NCI-H1417 (cell line): Measurements from ENCODE around the gene SHISA7.
"Not testable (repeated sequence)": the region's sequence is repeated elsewhere in the genome, so short reads cannot be mapped to it uniquely, and the experiment has no call there.

Experiments
- DNase-seq, 3 experiments: peaks; one replicate each; lab custom pipeline; 2025; lab: John Stamatoyannopoulos, UW

SHISA7 gene

DNA sequence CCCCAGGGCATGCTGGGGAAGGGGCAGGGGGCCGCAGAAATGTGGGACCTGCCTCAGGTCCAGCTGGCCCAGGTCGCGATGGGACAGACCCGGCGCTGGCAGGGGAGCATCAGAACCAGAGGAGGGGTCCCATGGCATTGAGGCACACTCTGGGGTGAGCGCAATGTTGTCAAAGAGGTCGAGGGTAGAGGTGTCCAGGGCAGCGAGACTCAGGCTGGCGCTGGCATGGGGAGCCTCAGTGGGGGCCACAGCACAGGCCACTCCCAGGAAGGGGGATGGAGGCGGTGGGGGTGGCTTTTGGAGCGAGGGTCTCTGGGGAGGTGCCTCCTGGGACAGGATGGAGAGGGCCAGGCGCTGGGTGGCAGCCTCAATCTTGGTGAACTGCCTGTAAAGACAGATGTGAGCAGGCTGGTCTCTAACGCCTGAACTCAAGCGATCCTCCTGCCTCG lies 20.5 kb upstream of the SHISA7 start:
- no peak for DNase-seq

DNA sequence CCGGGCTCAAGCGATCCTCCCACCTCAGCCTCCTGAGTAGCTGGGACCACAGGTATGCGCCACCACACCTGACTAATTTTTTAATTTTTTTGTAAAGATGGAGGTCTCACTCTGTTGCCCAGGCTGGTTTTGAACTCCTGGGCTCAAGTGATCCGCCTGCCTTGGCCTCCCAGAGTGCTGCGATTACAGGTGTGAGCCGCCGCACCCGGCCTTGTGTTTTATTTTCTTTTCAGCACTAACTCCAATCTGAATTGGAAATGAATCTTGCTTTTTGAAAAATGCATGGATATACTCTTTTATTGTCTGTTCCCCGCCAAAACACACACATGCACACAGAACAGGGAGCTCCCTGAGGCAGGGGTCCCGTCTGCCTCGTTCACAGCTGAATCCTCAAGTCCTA lies 19.6 kb upstream of the SHISA7 start:
- DNase-seq, result no peak

DNA sequence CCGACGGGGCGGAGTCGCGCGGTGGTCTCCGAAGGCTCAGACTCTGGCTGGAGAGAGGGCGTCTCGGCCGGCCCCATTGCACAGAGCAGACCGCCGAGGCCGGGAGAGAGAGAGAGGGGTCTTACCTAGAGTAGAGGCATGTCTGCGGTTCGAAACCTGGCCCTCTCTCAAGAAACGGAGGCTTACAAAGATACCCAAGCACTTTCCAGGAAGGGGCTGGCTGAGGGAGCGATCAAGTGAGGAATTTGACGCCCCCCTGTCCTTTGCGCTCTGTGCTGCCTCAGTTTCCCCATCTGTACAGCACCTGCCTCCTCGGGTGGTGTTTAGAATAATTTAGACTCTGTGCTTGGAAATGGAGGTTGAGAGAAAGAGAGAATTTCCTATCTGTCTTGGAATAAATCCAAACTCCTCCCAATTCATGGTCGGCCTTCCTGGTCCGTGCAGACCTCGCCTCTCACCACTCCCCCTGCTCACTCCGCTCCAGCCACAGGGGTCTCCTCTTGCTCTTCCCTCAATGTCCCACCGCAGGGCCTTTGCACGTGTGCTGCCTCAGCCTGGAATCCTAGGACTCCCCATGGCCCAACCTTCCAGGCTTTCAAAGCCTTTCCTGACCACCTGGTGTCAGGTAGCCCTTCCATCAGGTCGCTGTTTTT lies 19.0 kb upstream of the SHISA7 start:
- DNase-seq, result peak in 1 of 3 experiments; percentile 49

DNA sequence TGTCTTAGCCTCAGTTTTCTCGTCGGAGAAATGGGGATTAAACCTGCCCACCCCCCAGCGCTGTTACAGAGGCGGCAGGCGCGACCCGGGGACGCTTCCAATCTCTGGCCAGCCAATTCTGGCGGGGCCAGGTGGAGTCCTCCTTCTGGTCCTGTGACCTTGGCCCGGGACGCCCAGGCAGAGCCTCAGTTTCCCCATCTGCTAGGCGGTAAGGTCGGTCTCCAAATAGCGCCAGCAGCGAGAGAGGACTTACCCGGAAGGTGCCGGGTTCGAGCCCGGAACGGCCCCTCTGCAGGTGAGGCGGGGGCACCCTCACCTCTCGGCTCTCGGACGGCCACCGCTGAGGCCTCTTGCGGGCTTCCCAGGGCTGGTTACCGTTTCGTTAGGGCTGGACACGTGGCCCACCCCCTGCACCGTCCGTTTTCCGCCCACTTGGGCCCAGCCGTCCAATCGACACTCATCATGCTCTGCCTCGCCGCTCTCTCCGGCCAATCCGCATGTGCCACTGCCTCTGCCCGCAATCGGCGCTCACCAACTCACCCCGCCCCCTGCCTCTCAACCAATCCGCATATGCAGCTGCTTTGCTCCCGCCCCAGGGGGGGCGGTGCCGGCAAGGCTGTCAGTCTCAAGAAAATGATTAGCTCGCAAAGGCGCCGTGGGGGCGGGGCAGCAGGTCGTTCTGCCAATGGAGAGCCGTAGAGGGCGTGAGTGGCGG lies 18.3 kb upstream of the SHISA7 start, which contains the start of gene ISOC2:
ISOC2 (minus strand) TSS at position 384 of the 715 bp plus-strand sequence. CDS start 5,156 bp downstream, outside the sequence.
- peak; percentile 99 to 100 (median 99) for DNase-seq

DNA sequence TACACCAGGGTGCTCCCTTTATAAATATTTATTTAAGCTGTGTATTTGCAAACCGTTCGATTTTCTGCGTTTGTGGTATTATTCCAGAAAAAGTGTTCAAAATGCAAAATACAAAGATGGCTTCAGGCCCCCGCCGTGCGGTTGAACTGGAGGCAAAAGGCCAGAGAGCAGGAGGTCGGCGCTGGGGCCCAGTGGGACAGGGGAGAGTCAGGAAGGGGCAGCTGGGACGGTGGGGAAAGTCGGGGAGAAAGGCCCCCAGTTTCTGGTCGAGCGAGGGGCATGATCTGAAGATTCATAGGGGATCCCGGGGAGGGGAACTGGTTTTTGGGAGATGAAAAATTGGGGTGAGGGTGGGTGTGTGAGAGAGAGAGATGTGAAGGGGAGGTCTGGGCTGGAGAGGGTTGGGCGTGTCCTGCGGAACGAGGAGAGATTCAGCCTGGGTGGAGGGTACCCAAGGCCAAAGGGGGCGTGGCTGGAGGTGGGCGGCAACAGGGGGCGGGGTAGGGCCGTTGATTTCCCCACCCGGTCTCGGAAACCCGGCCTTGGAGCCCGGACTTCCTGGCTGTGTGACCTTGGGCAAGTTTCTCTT lies 17.7 kb upstream of the SHISA7 start:
- peak; percentile 45 to 79 (median 66) for DNase-seq

DNA sequence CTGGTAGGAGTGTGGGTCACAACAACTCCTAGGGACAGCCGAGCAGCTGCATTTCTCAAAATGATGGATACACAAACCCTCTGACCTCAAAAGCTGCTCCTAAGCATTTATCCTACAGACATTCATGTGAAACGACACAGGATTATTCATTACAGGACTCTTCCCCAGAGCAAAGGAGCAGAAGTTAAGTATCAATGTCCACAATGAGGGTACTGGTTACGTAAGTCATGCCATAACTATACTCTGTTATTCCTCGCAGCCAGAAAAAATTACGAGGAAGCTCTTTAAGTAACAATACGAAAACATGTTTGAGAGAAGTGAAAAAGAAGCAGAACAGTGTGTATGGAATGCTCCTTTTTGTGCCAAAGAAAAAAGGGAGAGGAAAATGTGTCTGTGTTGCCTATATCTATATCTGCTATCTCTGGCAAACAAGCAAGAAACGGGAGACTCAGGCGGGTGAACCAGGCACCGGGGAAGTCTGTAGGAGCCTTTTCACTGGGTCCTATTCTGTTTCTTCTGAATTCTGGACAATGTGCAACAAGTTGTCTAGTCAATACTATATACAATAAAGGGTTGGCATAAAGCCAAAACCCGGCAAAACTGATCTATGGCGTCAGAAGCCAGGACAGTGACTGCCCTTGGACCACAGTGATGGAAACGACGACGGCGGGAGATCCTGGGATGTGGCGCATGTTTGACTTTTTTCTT lies 17.0 kb upstream of the SHISA7 start:
- peak in 2 of 3 experiments; percentile 48 to 58 for DNase-seq

DNA sequence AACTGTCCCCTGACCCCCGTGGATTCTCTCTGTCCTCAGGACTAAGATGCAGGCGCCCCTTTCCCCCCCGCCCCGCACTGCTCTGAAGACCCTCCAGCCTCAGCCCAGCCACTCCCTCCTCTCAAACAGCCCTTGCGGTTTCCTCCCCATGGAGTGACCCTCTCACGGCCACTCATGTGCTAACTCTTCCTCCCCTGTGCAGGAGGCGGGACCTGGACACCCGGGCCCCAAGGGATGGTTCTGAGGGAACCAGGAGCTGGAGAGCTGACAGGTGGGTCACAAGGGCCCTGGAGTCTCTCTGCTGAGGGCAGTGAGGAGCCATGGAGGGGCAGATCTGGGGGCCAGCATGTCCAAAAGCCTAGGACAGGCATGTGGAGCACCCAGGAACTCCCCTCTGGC lies 16.4 kb upstream of the SHISA7 start:
- DNase-seq, result peak in 1 of 3 experiments; percentile 79

DNA sequence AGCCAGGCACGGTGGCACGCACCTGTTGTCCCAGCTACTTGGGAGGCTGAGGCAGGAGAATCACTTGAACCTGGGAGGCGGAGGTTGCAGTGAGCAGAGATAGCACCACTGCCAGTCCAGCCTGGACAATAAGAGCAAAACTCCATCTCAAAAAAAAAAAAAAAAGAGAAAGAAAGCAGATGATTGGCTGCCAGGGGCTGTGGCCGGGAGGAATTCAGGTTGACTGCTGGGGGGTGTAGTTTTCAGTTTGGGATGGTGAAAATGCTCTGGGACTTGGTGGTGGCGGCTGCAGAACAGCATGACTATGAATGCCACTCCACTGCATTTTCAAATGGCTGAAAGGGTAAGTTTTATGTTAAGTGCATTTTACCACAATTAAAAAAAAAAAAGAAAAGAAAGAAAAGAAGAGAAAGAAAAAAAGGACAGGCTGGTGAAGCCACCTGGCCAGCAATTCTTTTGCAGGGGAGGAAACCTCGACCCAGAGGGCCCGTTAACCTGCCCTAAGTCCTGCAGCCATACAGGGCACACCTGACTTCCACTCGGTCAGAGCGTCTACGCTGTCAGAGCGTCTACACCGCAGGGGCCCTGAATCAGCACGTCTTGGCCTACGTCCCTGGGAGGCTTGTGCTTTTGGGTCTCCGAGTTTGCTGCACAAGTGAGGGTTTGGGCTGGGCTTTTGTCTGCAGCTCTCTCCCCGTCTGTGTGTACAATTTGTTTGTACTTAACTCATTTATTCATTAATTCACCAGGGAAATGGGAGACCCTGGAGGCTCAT lies 14.8 kb upstream of the SHISA7 start:
- no peak for DNase-seq

DNA sequence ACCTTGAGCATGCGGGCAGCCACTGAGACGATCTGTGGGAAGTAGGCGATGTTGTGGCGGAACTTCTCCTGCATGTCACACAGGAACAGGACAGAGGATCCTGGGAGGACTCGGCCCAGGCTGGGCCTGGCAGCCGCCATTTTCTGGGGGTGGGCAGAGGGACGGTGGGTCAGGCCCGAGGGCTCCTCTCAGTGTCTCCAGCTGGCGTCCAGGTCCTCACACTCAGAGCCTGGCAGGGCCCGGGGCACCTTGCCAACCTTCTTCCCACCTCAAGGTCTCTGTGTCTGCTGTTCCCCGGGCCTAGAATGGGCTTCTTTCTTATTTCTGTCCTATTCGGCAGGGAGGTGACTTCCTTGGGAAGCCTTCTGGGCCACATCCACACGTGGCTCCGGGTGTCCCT lies 13.2 kb upstream of the SHISA7 start:
- no peak for DNase-seq

DNA sequence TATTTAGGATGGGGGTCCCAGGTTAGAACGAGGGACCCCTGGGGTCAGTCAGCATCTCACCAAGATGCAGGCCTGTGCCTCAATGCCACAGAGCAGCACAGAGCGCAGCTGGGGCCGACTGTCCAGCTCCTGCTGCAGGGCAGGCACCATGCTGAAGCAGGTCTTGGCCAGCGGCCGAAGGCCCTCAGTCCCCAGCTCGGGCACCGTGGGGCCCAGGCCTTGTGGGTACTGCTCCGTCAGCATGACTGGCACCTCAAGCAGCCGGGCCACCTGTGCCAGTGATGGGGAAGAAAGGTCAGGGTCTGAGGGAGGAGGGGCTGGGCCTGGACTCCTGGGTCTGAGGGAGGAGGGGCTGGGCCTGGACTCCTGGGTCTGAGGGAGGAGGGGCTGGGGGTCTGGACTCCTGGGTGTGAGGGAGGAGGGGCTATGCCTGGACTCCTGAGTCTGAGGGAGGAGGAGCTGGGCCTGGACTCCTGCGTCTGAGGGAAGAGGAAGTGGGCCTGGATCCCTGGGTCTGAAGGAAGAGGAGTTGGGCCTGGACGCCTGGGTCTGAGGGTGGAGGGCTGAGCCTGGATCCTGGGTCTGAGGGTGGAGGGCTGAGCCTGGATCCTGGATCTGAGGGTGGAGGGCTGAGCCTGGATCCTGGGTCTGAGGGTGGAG lies 12.6 kb upstream of the SHISA7 start:
- no peak for DNase-seq

DNA sequence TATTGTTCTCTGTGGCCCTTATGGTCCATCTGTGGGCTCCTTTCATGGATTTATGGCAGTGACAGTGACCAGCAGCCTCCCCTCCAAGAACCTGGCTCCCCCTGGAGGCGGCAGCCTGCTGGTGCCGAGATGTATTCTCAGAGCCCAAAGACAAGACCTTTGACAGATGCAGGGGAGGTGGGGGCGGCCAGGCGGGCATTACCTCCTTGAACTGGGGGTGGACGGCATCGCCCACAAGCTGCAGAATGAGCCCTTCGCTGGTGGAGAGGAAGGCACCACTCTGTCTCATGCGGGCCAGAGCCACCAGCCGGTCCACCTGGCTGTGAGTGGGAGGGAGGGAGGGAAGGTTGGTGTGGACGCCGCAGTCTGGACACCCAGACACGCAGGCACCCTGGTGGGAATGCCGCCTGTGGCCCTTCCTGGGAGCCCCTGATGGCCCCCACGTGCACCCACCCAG lies 11.7 kb upstream of the SHISA7 start:
- DNase-seq, result peak in 2 of 3 experiments; percentile 23 to 33

DNA sequence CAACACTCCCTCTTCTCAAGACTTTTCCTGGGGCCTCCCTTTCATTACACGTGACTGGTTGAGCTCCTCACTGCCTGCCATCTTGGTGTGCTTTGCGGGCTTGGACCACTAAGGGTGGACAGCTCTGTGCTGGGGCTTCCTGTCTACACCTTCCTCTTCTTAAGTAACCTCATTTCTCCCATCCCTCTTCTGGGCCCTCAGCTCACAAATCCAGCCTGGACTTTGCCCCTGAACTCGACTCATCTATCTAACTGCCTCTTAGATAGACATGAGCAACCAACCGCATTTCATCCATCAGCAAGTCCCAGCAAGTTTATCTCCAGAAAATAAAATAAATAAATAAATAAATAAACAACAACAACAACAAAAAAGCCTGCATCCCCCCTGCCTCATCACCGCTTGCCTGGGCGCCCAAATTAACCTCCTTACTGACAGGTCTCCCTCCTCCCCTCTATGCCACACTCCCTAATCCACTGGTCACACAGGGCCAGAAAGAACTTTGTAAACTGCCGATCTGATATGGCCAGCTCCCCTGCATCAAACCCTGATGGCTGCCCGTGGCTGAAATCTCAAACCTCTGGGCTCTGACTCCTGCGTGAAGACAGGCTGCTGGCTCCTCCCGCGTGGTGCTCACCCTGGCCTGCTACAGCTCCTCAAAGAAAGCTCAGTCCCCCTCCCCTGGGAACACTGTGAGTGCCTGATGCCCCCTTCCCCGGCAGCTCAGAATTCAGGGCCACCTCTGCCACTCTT lies 10.6 kb upstream of the SHISA7 start:
- DNase-seq, result no peak

DNA sequence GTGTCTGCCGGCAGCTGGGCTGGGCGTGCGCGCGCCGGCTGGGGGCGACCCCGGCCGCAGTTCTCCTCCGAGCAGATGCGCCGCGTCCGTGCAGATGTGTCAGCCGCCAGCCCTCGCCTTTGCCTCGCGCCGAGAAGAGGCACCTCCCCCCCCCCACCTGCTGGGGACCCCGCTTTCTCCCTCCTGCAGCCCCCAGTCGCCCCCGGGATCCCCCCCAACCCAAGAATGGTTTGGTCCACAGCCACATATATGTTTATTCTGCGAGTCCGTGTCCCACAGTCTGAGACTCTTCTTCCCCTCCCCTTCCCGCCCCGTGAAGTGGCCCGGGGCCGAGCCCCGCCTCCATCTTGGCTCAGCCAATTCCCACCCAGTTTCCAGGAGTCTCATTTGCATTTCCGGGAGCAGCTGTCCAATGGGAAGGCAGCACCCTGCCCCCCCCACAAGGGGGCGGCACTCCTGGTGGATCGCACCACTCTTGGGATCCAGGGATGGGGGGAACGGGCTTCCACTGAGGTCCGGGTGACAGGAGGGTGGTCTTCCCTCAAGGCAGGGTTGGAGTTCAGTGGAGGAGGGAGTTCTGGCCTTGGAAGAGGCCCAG lies 9.7 kb upstream of the SHISA7 start:
- peak; percentile 19 to 97 (median 49) for DNase-seq

DNA sequence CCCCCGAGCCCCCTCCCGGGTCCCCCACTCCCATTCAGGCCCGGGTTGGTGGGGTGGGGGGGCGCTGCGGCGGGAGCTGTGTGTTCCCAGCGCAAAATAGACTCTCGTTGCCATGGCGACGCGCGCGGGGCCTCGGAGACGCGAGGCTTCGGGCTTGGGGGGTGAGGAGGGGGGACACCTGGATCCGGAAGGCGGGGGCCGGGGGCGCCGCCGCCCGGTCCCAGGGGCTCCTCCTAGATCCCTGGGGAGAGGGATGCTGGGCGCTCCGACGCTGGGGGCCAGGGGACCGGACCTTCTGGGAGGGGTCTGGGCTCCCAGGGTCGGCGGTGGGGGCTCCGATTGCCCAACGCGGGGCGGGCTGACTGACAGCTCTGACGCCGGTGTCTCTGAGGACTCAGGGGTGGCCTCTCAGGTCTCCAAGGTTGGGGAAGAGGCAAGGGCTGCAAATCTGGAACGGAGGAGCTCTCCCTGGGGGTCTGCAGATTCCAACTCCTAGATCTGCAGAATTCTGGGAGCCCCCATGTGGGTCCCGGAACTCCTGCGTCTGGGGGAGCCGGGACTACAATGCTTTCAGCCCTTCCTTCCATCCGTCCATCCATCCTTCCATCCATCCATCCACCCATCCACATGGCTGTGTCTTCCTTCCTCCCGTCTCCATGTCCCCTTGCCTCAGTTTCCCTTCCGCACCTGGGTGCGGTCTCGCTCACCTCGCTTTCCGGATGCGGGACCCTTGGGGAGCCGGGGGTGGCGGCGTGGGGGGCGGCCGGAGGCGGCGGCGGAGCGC lies 9.1 kb upstream of the SHISA7 start:
- peak in 2 of 3 experiments; percentile 65 to 72 for DNase-seq

DNA sequence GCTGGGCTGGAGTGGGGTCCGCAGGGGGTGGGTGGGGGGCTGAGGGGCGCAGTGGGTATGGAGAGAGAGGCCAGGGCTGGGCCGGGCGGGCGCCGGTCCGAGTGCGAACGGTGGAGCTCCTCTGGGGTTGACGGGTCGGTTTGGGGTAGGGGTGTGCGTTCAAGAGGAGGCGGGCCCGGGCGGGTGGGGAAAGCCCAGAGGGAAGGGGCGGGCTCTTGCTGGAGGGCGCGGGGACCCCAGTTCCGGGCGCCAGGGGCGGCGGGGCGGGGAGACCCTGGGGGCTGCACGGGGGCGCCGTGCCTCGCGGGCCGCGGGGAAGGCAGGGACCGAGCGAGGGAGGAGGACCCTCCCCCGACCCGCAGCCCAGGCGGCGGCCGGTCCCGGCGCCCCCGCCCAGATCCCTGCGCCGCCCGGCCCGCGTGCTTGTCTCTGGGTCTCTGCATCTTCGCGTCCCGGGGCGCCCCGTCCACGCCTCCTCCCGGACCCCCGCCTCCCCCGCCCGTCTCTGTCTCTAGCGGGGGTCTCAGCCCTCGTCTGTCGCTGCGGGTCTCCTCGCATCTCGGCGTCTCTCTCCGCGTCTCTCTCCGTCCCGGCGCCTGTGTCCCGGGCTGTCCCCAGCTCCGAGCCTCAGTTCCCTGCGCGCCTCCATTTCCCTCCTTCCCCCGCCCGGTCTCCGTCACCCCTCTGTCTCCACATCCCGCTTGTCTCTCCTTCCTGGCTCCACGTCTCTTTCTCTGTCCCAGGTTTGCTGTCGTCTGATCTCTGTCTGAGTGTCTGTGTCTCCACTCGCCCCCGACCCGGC lies 8.3 kb upstream of the SHISA7 start:
- DNase-seq, result peak in 1 of 3 experiments; percentile 53

DNA sequence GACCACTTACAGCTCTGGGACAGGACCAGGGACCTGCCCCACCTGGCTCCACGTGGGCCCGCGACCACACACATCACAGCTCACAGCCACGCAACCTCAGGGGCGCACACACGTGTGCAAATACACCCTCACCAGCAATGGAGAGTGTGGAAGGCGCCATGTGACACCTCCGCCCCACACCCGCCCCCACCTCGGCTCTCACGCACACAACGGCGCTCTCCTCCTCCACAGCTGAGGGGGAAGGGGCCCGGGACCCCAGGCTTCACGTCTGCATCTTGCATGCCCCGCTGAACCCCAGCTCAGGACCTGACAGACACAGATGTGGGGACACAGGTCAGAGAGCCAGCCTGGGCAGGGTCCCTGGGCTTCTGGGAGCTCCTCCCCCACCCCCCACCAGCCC lies 6.4 kb upstream of the SHISA7 start:
- DNase-seq, result no peak

DNA sequence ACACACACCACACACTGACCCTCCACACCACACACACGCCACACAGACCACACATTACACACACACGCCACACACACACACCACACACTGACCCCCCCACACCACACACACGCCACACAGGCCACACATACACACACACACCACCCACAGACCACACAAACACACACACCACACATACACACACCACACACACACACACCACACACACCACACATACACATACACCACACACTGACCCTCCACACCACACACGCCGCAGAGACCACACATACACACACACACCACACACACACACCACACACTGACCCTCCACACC lies 5.0 kb upstream of the SHISA7 start:
- DNase-seq, result not testable (repeated sequence)
